Adrenal gland (tissue), 5 donors: ENCODE data around the gene KIAA0930.

Experiments
- POLR2A ChIP-seq, 2 donors: fragments of 450-650 bp; IDR thresholded peaks; one replicate each; pipeline ENCODE4 v1.6.1; 2017; ENCODE audit warnings: antibody characterized with exemption in 2 of 2, mild to moderate bottlenecking in 2 of 2, moderate library complexity in 1 of 2
- TF ChIP-seq, protein P1 (sequence below), 6 experiments: fragments of 450-650 bp in 4 of 6; fragments of 200-600 bp in 2 of 6; sonication (generic) in 1 of 6; IDR thresholded peaks; 1 replicate in 5 of 6; 2 replicates in 1 of 6; pipeline versions ENCODE4 v1.5.1 to v1.8.0; 2016 to 2021; ENCODE audit warnings: antibody characterized with exemption in 6 of 6, mild to moderate bottlenecking in 2 of 6, moderate library complexity in 1 of 6
- donor health status: DM: no; HTN: no; CAD: no.

DNA sequence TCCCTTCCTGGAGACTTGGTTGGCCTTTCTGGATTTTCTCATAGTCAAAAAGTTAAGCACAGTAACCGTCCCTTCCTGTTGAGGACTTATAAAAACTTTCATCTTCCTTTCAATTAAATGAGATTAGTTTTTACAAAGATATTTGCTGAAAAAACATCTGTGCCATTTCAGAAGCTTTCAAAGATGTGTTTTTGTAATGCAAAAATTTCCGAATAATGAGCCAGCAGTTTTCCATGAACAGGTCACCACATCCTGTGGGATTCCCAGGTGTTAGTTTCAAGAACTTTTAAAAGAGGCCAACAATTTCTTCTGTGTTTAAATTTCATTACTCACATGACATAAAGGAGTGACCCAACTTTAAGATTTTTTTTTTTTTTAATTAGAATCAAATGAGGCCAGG lies 58.9 kb downstream of the KIAA0930 start:
- no peak for TF ChIP-seq POLR2A (IDR thresholded peaks at IDR 0.05)
- TF ChIP-seq, protein P1, sequence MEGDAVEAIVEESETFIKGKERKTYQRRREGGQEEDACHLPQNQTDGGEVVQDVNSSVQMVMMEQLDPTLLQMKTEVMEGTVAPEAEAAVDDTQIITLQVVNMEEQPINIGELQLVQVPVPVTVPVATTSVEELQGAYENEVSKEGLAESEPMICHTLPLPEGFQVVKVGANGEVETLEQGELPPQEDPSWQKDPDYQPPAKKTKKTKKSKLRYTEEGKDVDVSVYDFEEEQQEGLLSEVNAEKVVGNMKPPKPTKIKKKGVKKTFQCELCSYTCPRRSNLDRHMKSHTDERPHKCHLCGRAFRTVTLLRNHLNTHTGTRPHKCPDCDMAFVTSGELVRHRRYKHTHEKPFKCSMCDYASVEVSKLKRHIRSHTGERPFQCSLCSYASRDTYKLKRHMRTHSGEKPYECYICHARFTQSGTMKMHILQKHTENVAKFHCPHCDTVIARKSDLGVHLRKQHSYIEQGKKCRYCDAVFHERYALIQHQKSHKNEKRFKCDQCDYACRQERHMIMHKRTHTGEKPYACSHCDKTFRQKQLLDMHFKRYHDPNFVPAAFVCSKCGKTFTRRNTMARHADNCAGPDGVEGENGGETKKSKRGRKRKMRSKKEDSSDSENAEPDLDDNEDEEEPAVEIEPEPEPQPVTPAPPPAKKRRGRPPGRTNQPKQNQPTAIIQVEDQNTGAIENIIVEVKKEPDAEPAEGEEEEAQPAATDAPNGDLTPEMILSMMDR (IDR thresholded peaks at IDR 0.05) = no peak
